ENCODE measurements around the gene QDPR. TPM values are rescaled to one million over a fixed set of nuclear protein-coding genes. Genes with fewer than 3 reads are reported as not detected.

The QDPR gene
- total RNA-seq, 2 experiments from 2014 or later, result 25.5 to 26.4 TPM

DNA sequence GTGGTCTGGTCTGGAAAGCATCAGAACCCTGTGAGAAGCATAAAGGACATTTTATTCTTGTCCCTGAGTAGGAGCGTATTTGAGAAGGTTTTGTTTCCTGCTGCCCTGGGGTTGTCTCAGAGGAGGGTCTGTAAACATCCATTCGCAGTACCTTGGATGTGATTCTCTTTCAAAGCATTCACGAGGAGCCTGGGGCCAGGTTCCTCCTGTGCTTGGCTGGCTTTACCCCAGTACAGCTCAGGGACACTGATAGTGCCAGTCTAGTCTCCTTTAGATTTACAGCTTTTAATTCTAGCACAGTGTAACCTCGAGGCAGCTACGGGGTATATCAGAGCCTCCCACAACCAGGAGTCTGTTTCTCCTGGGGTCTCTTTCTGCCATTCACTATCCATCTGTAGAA is 5.8 kb upstream of the QDPR start:
- H3K9me3 Mint-ChIP-seq, result no peaks in the 10 kb centered on the region
- peaks cover 4% of the 10 kb centered on the region for H3K4me1 Mint-ChIP-seq
- no peak for DNase-seq
- H3K4me3 Mint-ChIP-seq, result no peak overlapping the region
- ChIA-PET CTCF (interaction anchor here (0.7 kb wide), 1 partner anchor 283 kb away, joined by 3 read pairs; no protein-coding TSS in a partner anchor), POLR2A (no interaction called here)
- H3K36me3 Mint-ChIP-seq (ENCODE audit: low read depth), result no peaks in the 10 kb centered on the region
- H3K27me3 Mint-ChIP-seq, result peaks cover 25% of the 10 kb centered on the region
- H3K27ac Mint-ChIP-seq, result no peak overlapping the region

DNA sequence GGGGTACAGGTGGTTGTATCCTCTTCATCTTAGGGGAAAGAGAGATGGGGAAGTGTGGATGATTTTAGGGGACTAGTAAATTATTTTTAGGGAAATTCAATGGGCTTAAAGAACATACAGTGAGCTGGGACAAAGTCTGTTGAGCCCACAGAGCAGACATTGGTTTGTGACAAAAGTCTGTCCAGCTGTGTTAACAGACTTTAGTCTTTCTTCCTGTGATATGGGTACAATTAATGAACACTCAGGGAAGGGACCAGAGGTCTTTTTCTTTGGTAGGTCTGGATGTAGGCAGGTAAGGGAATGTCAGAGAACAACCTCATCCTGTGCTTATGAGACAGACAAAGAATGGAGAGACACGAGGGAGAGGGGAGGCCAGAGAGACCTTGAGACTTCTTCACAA is 5.1 kb upstream of the QDPR start:
- peaks cover 8% of the 10 kb centered on the region for H3K4me1 Mint-ChIP-seq

DNA sequence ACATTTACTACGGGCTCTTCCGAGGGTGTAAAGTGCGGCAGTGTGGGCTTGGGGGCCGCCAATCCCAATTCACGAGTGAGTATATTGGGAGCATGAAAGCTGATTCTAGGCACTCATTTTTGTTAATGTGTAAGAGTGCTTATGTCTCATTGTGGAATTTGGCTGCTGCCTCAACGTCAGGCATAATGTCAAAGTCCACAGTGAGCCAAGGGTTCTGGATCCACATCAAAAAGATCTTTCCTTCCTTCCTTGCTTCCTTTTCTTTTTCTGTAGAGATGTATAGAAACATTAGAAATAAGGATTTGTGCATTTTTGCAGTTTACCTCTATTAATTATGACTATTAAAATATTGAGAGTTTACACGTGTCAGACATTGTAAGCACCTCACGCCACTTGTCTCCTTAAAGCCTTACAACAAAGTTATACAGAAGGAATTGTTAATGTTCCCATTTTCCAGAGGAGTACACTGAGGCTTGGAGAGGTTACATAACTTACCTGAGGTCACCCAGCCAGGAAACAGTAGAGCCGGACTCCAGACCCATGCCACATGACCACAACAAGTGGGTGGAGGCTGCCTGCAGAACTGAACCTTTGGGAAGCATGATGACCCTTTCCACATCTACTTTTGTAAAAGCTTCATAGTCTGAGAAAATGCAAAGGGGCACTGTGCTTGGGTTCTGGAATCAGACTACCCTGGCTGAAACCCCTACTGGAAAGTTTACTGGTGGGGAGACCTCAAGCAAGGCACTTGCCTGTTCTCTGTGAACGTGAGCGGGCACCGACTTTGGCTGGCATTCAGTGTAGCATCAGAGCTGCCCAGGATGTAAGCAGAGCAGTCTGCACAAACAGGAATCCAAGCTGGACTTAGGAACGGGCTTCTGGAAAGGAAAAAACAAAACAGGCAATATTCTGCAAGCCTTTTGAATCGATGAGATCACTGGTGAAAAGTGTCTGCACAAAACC is 3.8 kb upstream of the QDPR start:
- DNase-seq, result no peak
- Mint-ChIP-seq H3K9me3 (no peaks in the 10 kb centered on the region), H3K36me3 (ENCODE audit: low read depth) (peaks cover 3% of the 10 kb centered on the region), H3K27me3 (peaks cover 20% of the 10 kb centered on the region), H3K4me3 (no peak overlapping the region), H3K27ac (no peak overlapping the region), H3K4me1 (peaks cover 17% of the 10 kb centered on the region)
- ChIA-PET POLR2A (no interaction called here), CTCF (interaction anchor here (1.6 kb wide), 1 partner anchor 44 kb away, joined by 5 read pairs; no protein-coding TSS in a partner anchor)

More for the DNA sequence above, 5.1 kb upstream of the QDPR start:
- no peak for DNase-seq
- Mint-ChIP-seq H3K27ac (no peak overlapping the region), H3K9me3 (no peaks in the 10 kb centered on the region), H3K36me3 (ENCODE audit: low read depth) (no peaks in the 10 kb centered on the region), H3K4me3 (no peak overlapping the region), H3K27me3 (peaks cover 25% of the 10 kb centered on the region)
- ChIA-PET POLR2A (interaction anchor here (0.8 kb wide), 1 partner anchor 61 kb away, joined by 3 read pairs; no protein-coding TSS in a partner anchor), CTCF (interaction anchor here (1.6 kb wide), 1 partner anchor 45 kb away, joined by 5 read pairs; no protein-coding TSS in a partner anchor)

DNA sequence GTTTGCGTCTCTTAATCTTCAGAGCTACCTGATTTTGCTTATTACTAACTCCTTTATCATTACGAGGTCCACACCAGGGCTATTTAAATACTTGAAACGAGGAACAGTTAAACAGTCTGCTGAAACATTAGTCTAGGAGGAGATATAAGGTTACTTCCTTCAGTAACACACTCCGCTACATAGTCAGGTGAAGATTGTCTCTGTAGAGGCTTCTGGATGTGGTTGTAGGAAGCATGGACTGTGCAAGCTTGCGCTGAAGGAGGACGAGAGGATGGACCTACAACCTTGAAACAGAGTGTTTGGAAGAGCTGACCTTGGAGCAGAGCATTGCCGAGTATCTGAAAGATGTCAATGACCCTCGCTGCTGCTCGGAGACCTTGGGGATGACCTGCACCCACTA is 3.0 kb upstream of the QDPR start, which contains the start of gene CLRN2:
CLRN2 (plus strand) TSS at position 301 of the 400 bp plus-strand sequence. CDS start 102 bp downstream, outside the sequence.
- ChIA-PET POLR2A (no interaction called here), CTCF (no interaction called here)
- H3K36me3 Mint-ChIP-seq (ENCODE audit: low read depth), result peaks cover 3% of the 10 kb centered on the region
- H3K27me3 Mint-ChIP-seq, result peaks cover 18% of the 10 kb centered on the region
- H3K4me1 Mint-ChIP-seq, result peaks cover 24% of the 10 kb centered on the region
- H3K4me3 Mint-ChIP-seq, result no peak within 1 kb of the TSS
- no peak within 1 kb of the TSS for H3K27ac Mint-ChIP-seq
- H3K9me3 Mint-ChIP-seq, result no peaks in the 10 kb centered on the region
- DNase-seq, result no peak

DNA sequence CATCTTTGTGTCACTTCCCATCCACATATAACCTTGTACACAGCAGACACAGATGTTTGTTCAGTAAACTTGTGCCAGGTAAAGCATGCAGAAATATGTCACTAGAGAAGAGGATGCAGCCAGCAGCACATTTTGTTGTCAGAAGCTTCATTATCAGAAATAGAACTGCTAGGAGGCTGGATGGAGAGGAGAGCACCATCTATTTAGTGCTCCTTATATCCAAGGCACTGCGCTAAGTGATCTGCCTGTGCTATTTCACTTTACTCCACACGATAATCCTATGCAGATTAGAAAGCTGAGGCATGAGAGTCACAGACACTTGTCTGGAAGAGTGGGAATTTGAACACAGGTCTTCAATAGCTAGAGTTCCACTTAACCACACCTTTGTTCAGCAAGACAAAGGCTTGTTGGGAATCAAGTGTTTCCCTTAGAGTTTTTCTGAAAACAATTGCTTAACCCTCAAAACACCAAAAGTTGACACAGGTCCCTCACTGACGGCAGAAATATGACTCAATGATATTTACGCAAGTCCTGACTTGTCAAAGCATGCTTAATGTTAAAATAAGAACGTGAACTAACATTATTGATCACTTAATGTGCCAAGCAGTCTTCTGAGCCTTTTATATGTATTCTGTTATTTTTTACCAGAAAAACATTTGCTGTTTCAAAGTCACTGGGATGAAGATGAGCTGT is 1.2 kb upstream of the QDPR start:
- ChIA-PET POLR2A (interaction anchor here (0.6 to 1.4 kb wide), 5 partner anchors 27 to 387 kb away, joined by 3 to 5 read pairs (median 3); partner anchors contain the start of genes DCAF16 and NCAPG), CTCF (interaction anchor here (0.7 to 2.4 kb wide), 6 partner anchors 8 to 106 kb away, joined by 3 to 7 read pairs (median 3); no protein-coding TSS in a partner anchor)
- Mint-ChIP-seq H3K4me1 (peaks cover 29% of the 10 kb centered on the region), H3K27ac (no peak overlapping the region), H3K27me3 (peaks cover 13% of the 10 kb centered on the region), H3K4me3 (peak overlapping the region; percentile 97), H3K9me3 (no peaks in the 10 kb centered on the region), H3K36me3 (ENCODE audit: low read depth) (peaks cover 7% of the 10 kb centered on the region)
- DNase-seq, result no peak

DNA sequence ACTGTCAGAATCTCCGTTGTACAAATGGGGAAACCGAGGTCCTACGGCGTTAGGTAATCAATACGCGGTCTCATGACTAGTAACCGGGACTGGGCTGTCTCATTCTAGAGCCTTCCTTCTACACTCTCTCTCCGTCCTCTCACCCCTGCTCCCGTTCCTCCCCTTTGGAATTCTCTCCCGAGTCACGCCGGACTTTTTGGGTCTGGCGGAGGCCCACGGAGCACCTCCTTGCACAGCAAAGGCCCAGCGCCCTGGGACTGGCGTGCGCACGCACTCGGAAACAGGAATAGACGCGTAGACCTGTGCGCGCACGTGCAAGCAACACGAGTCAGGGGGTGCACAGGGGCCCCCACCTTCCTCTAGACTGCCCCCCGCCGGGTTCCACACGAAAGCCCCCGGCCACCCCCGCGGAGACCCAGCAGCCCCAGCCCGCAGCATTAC is 361 bp downstream of the QDPR start:
- Mint-ChIP-seq H3K4me1 (peaks cover 31% of the 10 kb centered on the region), H3K4me3 (peak overlapping the region; percentile 97), H3K27me3 (peaks cover 7% of the 10 kb centered on the region), H3K27ac (peak overlapping the region; percentile 79), H3K9me3 (no peaks in the 10 kb centered on the region), H3K36me3 (ENCODE audit: low read depth) (peaks cover 12% of the 10 kb centered on the region)
- ChIA-PET POLR2A (interaction anchor here (1.0 to 1.3 kb wide), 3 partner anchors 37 to 299 kb away, joined by 3 to 5 read pairs (median 4); partner anchors contain the start of genes DCAF16, LAP3 and NCAPG), CTCF (interaction anchor here (0.6 to 2.4 kb wide), 5 partner anchors 9 to 357 kb away, joined by 3 to 7 read pairs (median 4); no protein-coding TSS in a partner anchor)
- peak; percentile 64 for DNase-seq

DNA sequence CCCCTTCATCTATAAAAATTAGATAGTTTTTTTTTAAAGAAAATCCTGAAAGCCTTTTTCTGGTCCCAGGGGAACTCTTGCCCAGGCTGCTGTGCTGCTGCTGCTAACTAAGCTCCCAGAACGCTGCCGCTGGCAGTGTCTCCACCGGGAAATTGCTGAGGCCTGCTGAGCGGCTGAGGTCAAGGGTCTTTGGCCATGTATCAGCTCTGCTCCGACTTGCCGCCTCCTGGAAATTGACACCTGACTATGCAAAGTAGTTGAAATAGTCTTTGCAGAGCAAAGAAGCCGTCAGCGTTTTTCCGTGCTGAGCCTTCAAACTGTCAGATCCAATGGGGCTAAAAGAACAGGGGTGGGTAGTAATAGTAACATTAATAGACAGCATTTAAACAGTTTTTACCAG is 839 bp downstream of the QDPR start:
- peak overlapping the region; percentile 79 for H3K27ac Mint-ChIP-seq
- peak overlapping the region; percentile 97 for H3K4me3 Mint-ChIP-seq
- peaks cover 31% of the 10 kb centered on the region for H3K4me1 Mint-ChIP-seq
- CTCF ChIA-PET, result interaction anchor here (1.0 to 2.4 kb wide), 3 partner anchors 9 to 39 kb away, joined by 4 to 7 read pairs (median 5); no protein-coding TSS in a partner anchor
- H3K27me3 Mint-ChIP-seq, result peaks cover 6% of the 10 kb centered on the region
- peaks cover 13% of the 10 kb centered on the region for H3K36me3 Mint-ChIP-seq (ENCODE audit: low read depth)
- POLR2A ChIA-PET, result interaction anchor here (1.2 kb wide), 1 partner anchor 9 kb away, joined by 3 read pairs; no protein-coding TSS in a partner anchor
- DNase-seq, result no peak
- no peaks in the 10 kb centered on the region for H3K9me3 Mint-ChIP-seq

DNA sequence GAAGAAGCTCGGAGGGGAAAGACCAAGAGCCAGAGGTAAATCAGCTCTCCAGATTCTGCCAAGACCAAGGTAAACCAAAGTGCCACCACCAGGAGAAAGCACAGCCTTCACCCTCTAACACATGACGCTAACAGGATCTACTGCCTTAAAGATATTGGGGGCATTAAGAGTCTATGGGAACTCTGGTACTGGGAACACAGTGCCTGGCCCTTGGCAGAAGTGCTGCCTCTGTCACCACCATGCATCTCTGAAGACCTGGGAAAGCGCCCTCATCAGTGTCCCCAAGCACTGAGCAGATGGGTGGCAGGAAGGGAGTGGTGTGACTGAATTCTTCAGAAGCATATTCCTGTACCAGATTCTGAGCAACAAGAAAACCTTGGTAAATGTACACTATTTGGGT is 1.3 kb downstream of the QDPR start:
- no peaks in the 10 kb centered on the region for H3K9me3 Mint-ChIP-seq
- peak overlapping the region; percentile 45 for H3K4me3 Mint-ChIP-seq
- CTCF ChIA-PET, result interaction anchor here (0.8 to 2.9 kb wide), 4 partner anchors 10 to 39 kb away, joined by 3 to 14 read pairs (median 4); no protein-coding TSS in a partner anchor
- no peak overlapping the region for H3K27ac Mint-ChIP-seq
- peaks cover 31% of the 10 kb centered on the region for H3K4me1 Mint-ChIP-seq
- peaks cover 17% of the 10 kb centered on the region for H3K36me3 Mint-ChIP-seq (ENCODE audit: low read depth)
- no peak for DNase-seq
- peaks cover 3% of the 10 kb centered on the region for H3K27me3 Mint-ChIP-seq
- POLR2A ChIA-PET, result interaction anchor here (0.9 to 1.2 kb wide), 3 partner anchors 9 to 68 kb away, joined by 3 read pairs; partner anchors contain the start of gene LAP3

DNA sequence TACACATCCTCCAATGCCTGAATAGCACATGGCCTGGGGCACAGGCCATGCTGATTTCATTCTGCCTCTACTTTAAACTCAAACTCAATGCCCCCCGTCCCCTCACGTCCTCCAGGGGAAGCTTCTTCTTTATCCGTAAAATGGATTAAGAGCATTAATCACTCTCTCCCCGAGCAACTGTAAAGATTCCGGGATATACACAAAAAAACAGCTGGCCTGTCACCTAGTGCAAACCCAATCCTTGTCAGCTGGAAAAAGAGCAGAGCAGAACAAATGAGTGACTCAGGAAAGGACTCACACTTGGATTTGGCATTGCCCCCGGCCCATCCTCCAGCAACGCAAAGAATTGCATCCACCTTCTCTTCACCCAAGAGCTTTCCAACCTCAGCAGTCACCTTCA is 7.8 kb downstream of the QDPR start:
- Mint-ChIP-seq H3K36me3 (ENCODE audit: low read depth) (peaks cover 56% of the 10 kb centered on the region), H3K4me3 (no peak overlapping the region), H3K27ac (no peak overlapping the region), H3K9me3 (no peaks in the 10 kb centered on the region), H3K4me1 (peaks cover 25% of the 10 kb centered on the region), H3K27me3 (no peaks in the 10 kb centered on the region)
- DNase-seq, result no peak
- CTCF ChIA-PET, result no interaction called here
- POLR2A ChIA-PET, result no interaction called here

DNA sequence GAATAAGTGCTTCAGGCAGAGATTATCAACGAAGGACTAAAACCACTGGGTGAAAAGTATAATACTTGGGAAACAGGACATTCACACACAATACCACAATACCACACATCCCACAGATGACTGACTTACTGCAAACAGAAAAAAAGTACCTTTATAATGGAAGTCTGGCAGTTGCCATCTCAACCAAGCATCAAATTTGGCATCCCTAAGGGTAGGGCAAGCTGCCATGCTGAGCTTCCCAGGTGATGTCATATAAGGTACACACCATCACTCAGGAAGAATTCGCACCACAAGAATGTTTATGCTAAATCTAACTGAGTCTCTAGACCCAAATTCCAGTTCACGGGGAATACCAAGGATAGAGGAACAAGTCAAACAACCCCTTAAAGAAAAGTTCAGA is 9.1 kb downstream of the QDPR start:
- no peak for DNase-seq
- no peaks in the 10 kb centered on the region for H3K27me3 Mint-ChIP-seq
- no peak overlapping the region for H3K4me3 Mint-ChIP-seq
- no peak overlapping the region for H3K27ac Mint-ChIP-seq
- CTCF ChIA-PET, result interaction anchor here (2.4 kb wide), 1 partner anchor 9 kb away, joined by 7 read pairs; the partner anchor contains the start of gene QDPR
- H3K9me3 Mint-ChIP-seq, result no peaks in the 10 kb centered on the region
- H3K4me1 Mint-ChIP-seq, result peaks cover 23% of the 10 kb centered on the region
- peaks cover 60% of the 10 kb centered on the region for H3K36me3 Mint-ChIP-seq (ENCODE audit: low read depth)
- POLR2A ChIA-PET, result interaction anchor here (1.2 kb wide), 1 partner anchor 8 kb away, joined by 3 read pairs; no protein-coding TSS in a partner anchor

DNA sequence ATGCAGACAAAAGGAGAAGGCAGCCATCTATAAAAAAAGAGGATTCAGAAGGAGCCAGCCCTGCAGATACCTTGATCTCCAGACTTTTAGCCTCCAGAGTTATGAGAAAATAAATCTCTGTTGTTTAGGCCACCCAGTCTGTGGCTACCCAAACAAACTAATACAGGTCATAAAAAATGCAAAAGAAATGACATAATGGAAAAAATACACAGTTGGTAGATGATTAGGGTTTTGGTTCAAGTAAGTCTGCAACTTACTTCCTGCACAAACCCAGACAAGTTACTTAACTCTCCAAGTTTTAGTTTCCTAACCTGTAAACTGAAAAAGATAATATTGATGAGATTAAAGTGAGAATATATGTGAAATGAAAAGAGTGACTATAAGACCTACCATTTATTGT is 11.3 kb downstream of the QDPR start:
- POLR2A ChIA-PET, result no interaction called here
- CTCF ChIA-PET, result interaction anchor here (1.4 kb wide), 1 partner anchor 136 kb away, joined by 3 read pairs; no protein-coding TSS in a partner anchor
- Mint-ChIP-seq H3K27me3 (no peaks in the 10 kb centered on the region), H3K36me3 (ENCODE audit: low read depth) (peaks cover 51% of the 10 kb centered on the region), H3K27ac (no peak overlapping the region), H3K9me3 (no peaks in the 10 kb centered on the region), H3K4me1 (peaks cover 21% of the 10 kb centered on the region), H3K4me3 (no peak overlapping the region)
- no peak for DNase-seq

DNA sequence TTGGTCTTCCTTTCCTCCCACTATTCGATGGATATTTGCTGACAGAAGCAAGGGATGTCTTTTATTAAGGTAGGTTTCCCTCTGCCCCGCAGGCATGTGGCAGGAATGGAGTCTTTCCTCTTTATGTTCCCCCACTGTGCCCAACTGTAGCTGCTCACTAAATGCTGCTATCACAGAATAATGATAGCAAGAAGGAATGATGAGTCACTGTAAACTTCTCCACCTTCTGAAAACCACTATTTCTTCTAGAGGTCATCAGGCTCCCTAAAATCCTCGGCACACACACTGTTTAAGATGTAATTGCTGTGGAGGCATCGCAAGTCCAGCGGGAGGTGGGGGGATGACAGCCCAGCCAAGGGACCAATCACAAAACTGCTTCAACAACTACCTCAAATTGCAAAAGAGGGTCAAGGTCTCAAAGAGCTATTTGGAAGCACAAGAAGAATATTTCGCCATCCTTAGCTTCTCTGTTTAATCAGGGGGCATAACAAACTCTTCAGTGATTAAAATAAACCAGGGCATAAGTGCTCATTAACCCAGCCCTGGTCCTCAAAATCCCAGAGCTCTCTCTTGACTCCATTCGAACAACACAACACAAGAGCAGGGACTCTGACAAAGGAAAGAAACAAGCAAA is 13.9 kb downstream of the QDPR start:
- POLR2A ChIA-PET, result no interaction called here
- Mint-ChIP-seq H3K27ac (no peak overlapping the region), H3K9me3 (no peaks in the 10 kb centered on the region), H3K36me3 (ENCODE audit: low read depth) (peaks cover 37% of the 10 kb centered on the region), H3K4me1 (peaks cover 18% of the 10 kb centered on the region), H3K4me3 (no peak overlapping the region), H3K27me3 (no peaks in the 10 kb centered on the region)
- DNase-seq, result no peak
- CTCF ChIA-PET, result interaction anchor here (1.0 to 1.1 kb wide), 2 partner anchors 12 to 15 kb away, joined by 3 read pairs; no protein-coding TSS in a partner anchor

Data from activated CD4-positive, alpha-beta memory T cell treated with anti-CD3 and anti-CD28 coated beads, Interleukin-2, amount 10 ng/mL, durations not matched to agents 7 days and 5 days (primary cell).